RWPE2 (cell line): Measurements from ENCODE around the gene NAPSA.

Experiments
- ATAC-seq: fragments of 200-7000 bp; cut with Tn5 transposase; 3 replicates; pipeline ENCODE4 v1.9.1; 2021; ENCODE audit warnings: low read depth
- DNase-seq: peaks from one replicate; pipeline ENCODE4 v3.0.0-alpha.2; 2020; ENCODE audit warnings: low spot score
- H3K27ac ChIP-seq: fragments of 450-650 bp; 2 replicates; pipeline ENCODE4 v1.5.1; 2017; ENCODE audit warnings: mild to moderate bottlenecking; ENCODE audit not compliant: poor library complexity, severe bottlenecking
- H3K27me3 ChIP-seq: fragments of 250-450 bp; sonication (Bioruptor Pico); 2 replicates; pipeline ENCODE4 v1.5.1; 2021; ENCODE audit warnings: mild to moderate bottlenecking, moderate library complexity; ENCODE audit not compliant: insufficient read depth, poor library complexity, severe bottlenecking
- H3K36me3 ChIP-seq: fragments of 250-450 bp; sonication (Bioruptor Pico); 2 replicates; pipeline ENCODE4 v1.5.1; 2020; ENCODE audit warnings: low read depth, mild to moderate bottlenecking, moderate library complexity
- H3K4me1 ChIP-seq: fragments of 250-450 bp; sonication (Bioruptor Pico); 2 replicates; pipeline ENCODE4 v1.5.1; 2021; ENCODE audit warnings: mild to moderate bottlenecking, moderate library complexity; ENCODE audit not compliant: insufficient read depth, poor library complexity, severe bottlenecking
- H3K4me3 ChIP-seq: fragments of 250-450 bp; sonication (Bioruptor Pico); 2 replicates; pipeline ENCODE4 v1.5.1; 2021; ENCODE audit warnings: mild to moderate bottlenecking, moderate library complexity; ENCODE audit not compliant: severe bottlenecking
- H3K9me3 ChIP-seq: fragments of 250-450 bp; sonication (Bioruptor Pico); 2 replicates; pipeline ENCODE4 v1.5.1; 2021; ENCODE audit warnings: mild to moderate bottlenecking, moderate library complexity; ENCODE audit not compliant: severe bottlenecking
- CTCF ChIP-seq: fragments of 450-650 bp; IDR thresholded peaks from one replicate; pipeline ENCODE4 v1.5.1; 2017; ENCODE audit warnings: mild to moderate bottlenecking, moderate library complexity; ENCODE audit not compliant: poor library complexity, severe bottlenecking

NAPSA gene

GRCh38 chr19:50365434-50366306 is at the start of gene NAPSA:
TSS of gene NAPSA (minus strand) at chr19:50365639. CDS start at chr19:50365621, 18 bp downstream.
- Histone ChIP-seq H3K4me1 (no peaks in the 10 kb centered on the region), H3K9me3 (no peaks in the 10 kb centered on the region), H3K4me3 (no peak within 1 kb of the TSS)

GRCh38 chr19:50413531-50413930 is 48.1 kb upstream of the NAPSA start:
- TF ChIP-seq CTCF, result no peak
- no peak for ATAC-seq
- Histone ChIP-seq H3K36me3 (peaks cover 43% of the 10 kb centered on the region), H3K4me3 (no peak overlapping the region), H3K27me3 (no peaks in the 10 kb centered on the region), H3K27ac (no peak overlapping the region), H3K9me3 (peaks cover 4% of the 10 kb centered on the region), H3K4me1 (no peaks in the 10 kb centered on the region)
- no peak for DNase-seq

More at GRCh38 chr19:50365434-50366306, at the start of gene NAPSA:
- ATAC-seq (no peak), DNase-seq (no peak)
- no peak for TF ChIP-seq CTCF
- H3K27ac ChIP-seq, result no peak within 1 kb of the TSS
- H3K36me3 ChIP-seq, result no peaks in the 10 kb centered on the region
- H3K27me3 ChIP-seq, result no peaks in the 10 kb centered on the region

GRCh38 chr19:50413096-50413495 is 47.7 kb upstream of the NAPSA start:
- no peaks in the 10 kb centered on the region for H3K4me1 ChIP-seq
- ATAC-seq (no peak), DNase-seq (no peak)
- peaks cover 46% of the 10 kb centered on the region for H3K36me3 ChIP-seq
- H3K27me3 ChIP-seq, result no peaks in the 10 kb centered on the region
- H3K4me3 ChIP-seq, result no peak overlapping the region
- H3K9me3 ChIP-seq, result peaks cover 4% of the 10 kb centered on the region
- no peak overlapping the region for H3K27ac ChIP-seq
- TF ChIP-seq CTCF, result no peak

GRCh38 chr19:50412419-50412818 is 47.0 kb upstream of the NAPSA start:
- Histone ChIP-seq H3K27ac (no peak overlapping the region), H3K27me3 (no peaks in the 10 kb centered on the region), H3K36me3 (peaks cover 48% of the 10 kb centered on the region), H3K4me3 (no peak overlapping the region), H3K9me3 (peaks cover 4% of the 10 kb centered on the region), H3K4me1 (no peaks in the 10 kb centered on the region)
- no peak for TF ChIP-seq CTCF
- DNase-seq (no peak), ATAC-seq (no peak)

GRCh38 chr19:50410109-50410508 is 44.7 kb upstream of the NAPSA start:
- Histone ChIP-seq H3K9me3 (peaks cover 4% of the 10 kb centered on the region), H3K27ac (no peak overlapping the region), H3K27me3 (no peaks in the 10 kb centered on the region), H3K4me3 (no peak overlapping the region), H3K4me1 (no peaks in the 10 kb centered on the region), H3K36me3 (peaks cover 65% of the 10 kb centered on the region)
- DNase-seq (no peak), ATAC-seq (no peak)
- TF ChIP-seq CTCF, result no peak
